ENCODE data around the gene MRPL2.

Gene MRPL2

DNA sequence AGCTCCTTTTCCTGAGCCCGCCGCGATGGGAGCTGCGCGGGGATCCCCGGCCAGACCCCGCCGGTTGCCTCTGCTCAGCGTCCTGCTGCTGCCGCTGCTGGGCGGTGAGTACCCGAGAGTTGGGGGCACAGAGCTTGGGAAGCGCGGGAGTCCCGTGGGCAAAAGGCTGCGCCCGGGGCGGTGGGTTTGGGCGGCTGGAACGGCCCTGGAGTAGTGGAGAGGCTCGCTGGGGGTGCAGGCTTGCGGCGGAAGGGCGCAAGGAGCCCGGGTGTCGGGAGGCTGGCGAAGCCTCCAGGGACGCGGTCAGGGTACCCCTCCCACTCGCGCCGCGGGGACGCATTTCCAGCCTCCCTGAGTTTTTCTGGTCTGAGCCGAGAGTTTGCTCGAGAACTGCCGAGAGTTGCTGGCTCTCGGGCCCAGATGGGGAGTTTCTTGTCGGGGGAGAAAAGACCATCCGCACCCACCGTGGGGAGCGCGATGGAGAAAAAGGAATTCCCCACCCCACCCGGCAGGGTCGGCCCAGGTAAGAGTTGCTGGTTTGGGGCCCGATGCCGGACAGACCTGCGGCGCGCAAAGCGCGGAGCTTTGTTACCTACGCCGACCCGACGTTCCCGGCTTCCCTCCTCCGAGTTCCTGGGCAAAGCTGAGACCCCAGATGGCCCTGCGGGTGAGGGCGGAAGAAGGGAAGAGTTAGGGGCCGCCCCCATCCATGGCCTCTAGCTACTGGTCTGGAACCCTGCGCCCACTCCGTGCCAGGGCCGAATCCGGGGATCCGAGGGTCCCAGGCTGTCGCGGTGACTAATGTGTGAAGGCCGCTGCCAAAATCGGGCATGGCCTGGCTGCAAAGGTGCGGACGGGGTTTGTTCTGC is 17.5 kb upstream of the MRPL2 start:
- POLR2A ChIA-PET: no interaction called here
- no peaks in the 10 kb centered on the region for H3K27me3 ChIP-seq (replicated peaks in 2 of 5; ENCODE audit: control insufficient read depth in 4 of 5, insufficient read depth in 5 of 5, low read length in 4 of 5)
- peak overlapping the region in 1 of 2 experiments; percentile 71 for H3K27ac ChIP-seq (ENCODE audit: insufficient read depth in 1 of 2, low read depth in 1 of 2, low read length in 2 of 2, poor library complexity in 1 of 2, severe bottlenecking in 2 of 2)

GRCh38 chr6:43075670-43076463 is 16.6 kb upstream of the MRPL2 start, which contains the start of gene PTK7:
TSS of gene PTK7 (plus strand) at chr6:43076314. CDS start at chr6:43076489, 175 bp downstream.
- peak; percentile 59 to 82 (median 75) for DNase-seq
- H3K36me3 ChIP-seq (ENCODE audit: control insufficient read depth in 4 of 4, insufficient read depth in 4 of 4, low read length in 3 of 4): peaks cover 3 to 13% (median 11%) of the 10 kb centered on the region in 4 experiments
- peaks cover 0 to 25% (median 20%) of the 10 kb centered on the region in 4 experiments for H3K4me1 ChIP-seq (ENCODE audit: control extremely low read depth in 1 of 4, control insufficient read depth in 4 of 4, insufficient read depth in 4 of 4, low read length in 3 of 4)
- H3K9me3 ChIP-seq (ENCODE audit: control extremely low read depth in 1 of 5, control insufficient read depth in 4 of 5, insufficient read depth in 2 of 5, low read depth in 1 of 5, low read length in 4 of 5): no peaks in the 10 kb centered on the region
- H3K27me3 ChIP-seq (replicated peaks in 2 of 5; ENCODE audit: control insufficient read depth in 4 of 5, insufficient read depth in 5 of 5, low read length in 4 of 5): no peaks in the 10 kb centered on the region
- 6% methylated on average over 36 of the region's 60 CpGs for WGBS (ENCODE audit: insufficient coverage)
- ChIA-PET POLR2A (interaction anchor here (0.5 kb wide), 1 partner anchor 44 kb away, joined by 3 read pairs; no protein-coding TSS in a partner anchor), CTCF (interaction anchor here (1.1 to 2.8 kb wide), 6 partner anchors 12 to 68 kb away, joined by 3 to 15 read pairs (median 4); no protein-coding TSS in a partner anchor)
- peak within 1 kb of the TSS in 1 of 2 experiments; percentile 71 for H3K27ac ChIP-seq (ENCODE audit: insufficient read depth in 1 of 2, low read depth in 1 of 2, low read length in 2 of 2, poor library complexity in 1 of 2, severe bottlenecking in 2 of 2)
- H3K4me3 ChIP-seq (ENCODE audit: control insufficient read depth in 1 of 7, extremely low read depth in 1 of 7, insufficient read depth in 4 of 7, low read depth in 2 of 7, low read length in 6 of 7): peak within 1 kb of the TSS; percentile 81 to 94 (median 90)

More for the DNA sequence above, 17.5 kb upstream of the MRPL2 start:
- under 1% methylated on average over 70 of the region's 72 CpGs for WGBS (ENCODE audit: insufficient coverage)
- Histone ChIP-seq H3K4me3 (ENCODE audit: control insufficient read depth in 1 of 7, extremely low read depth in 1 of 7, insufficient read depth in 4 of 7, low read depth in 2 of 7, low read length in 6 of 7) (peak overlapping the region; percentile 81 to 94 (median 90)), H3K36me3 (ENCODE audit: control insufficient read depth in 4 of 4, insufficient read depth in 4 of 4, low read length in 3 of 4) (peaks cover 3 to 11% (median 9%) of the 10 kb centered on the region in 4 experiments), H3K4me1 (ENCODE audit: control extremely low read depth in 1 of 4, control insufficient read depth in 4 of 4, insufficient read depth in 4 of 4, low read length in 3 of 4) (peaks cover 0 to 25% (median 20%) of the 10 kb centered on the region in 4 experiments), H3K9me3 (ENCODE audit: control extremely low read depth in 1 of 5, control insufficient read depth in 4 of 5, insufficient read depth in 2 of 5, low read depth in 1 of 5, low read length in 4 of 5) (no peaks in the 10 kb centered on the region)
- peak in 2 of 3 donors; percentile 42 to 49 for DNase-seq
- CTCF ChIA-PET: interaction anchor here (0.8 to 1.7 kb wide), 10 partner anchors 11 to 68 kb away, joined by 3 to 5 read pairs (median 3); partner anchors contain the start of genes KLC4 and MRPL2

DNA sequence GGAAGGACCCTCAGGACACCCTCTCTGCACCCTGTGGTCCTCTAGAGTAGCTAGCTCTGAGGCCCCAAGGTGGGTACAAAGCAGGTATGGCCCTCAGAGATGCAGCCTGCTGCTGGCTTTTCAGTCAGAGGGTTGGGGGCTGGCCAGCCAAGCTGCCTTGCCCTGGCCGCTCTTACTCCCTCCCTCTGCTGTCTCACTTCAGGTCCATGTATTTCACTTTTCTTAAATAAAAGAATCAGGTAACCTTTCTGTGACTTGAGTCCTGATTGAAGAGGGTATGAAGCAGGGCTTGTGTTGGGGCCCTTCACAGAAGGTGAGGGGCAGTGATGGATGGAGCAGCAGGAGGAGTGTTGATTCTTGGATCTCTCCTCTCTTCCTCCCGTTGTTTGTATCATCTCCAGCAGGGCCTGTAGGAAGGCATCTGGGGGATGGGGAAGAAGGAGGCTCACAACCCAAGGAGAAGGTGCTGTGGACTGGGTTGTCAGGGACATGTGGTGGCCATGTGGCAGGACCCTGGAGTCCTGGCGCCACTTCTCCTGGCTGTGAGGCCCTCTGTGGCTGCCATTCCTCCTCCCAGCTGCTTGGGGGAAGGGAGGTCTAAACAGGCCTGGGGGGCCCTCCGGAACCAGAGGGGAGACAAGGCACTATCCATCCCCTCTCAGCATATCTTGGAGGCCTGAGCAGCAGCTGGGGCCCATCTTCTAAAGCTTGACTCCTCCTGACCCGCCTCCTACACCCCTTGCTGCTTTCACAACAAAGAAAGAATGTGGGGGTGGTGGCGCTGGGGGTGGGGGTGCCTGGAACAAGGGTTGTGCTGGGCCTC is 15.8 kb upstream of the MRPL2 start:
- DNase-seq: no peak
- POLR2A ChIA-PET: no interaction called here
- Histone ChIP-seq H3K27ac (ENCODE audit: insufficient read depth in 1 of 2, low read depth in 1 of 2, low read length in 2 of 2, poor library complexity in 1 of 2, severe bottlenecking in 2 of 2) (no peak overlapping the region), H3K27me3 (replicated peaks in 2 of 5; ENCODE audit: control insufficient read depth in 4 of 5, insufficient read depth in 5 of 5, low read length in 4 of 5) (no peaks in the 10 kb centered on the region), H3K36me3 (ENCODE audit: control insufficient read depth in 4 of 4, insufficient read depth in 4 of 4, low read length in 3 of 4) (peaks cover 3 to 13% (median 11%) of the 10 kb centered on the region in 4 experiments), H3K4me3 (ENCODE audit: control insufficient read depth in 1 of 7, extremely low read depth in 1 of 7, insufficient read depth in 4 of 7, low read depth in 2 of 7, low read length in 6 of 7) (peak overlapping the region in 2 of 7 experiments; percentile 61 to 88), H3K4me1 (ENCODE audit: control extremely low read depth in 1 of 4, control insufficient read depth in 4 of 4, insufficient read depth in 4 of 4, low read length in 3 of 4) (peaks cover 0 to 25% (median 20%) of the 10 kb centered on the region in 4 experiments), H3K9me3 (ENCODE audit: control extremely low read depth in 1 of 5, control insufficient read depth in 4 of 5, insufficient read depth in 2 of 5, low read depth in 1 of 5, low read length in 4 of 5) (no peaks in the 10 kb centered on the region)
- 100% methylated on average over 1 of the region's 6 CpGs for WGBS (ENCODE audit: insufficient coverage)
- CTCF ChIA-PET: interaction anchor here (1.0 to 2.8 kb wide), 6 partner anchors 10 to 68 kb away, joined by 3 to 15 read pairs (median 4); no protein-coding TSS in a partner anchor

DNA sequence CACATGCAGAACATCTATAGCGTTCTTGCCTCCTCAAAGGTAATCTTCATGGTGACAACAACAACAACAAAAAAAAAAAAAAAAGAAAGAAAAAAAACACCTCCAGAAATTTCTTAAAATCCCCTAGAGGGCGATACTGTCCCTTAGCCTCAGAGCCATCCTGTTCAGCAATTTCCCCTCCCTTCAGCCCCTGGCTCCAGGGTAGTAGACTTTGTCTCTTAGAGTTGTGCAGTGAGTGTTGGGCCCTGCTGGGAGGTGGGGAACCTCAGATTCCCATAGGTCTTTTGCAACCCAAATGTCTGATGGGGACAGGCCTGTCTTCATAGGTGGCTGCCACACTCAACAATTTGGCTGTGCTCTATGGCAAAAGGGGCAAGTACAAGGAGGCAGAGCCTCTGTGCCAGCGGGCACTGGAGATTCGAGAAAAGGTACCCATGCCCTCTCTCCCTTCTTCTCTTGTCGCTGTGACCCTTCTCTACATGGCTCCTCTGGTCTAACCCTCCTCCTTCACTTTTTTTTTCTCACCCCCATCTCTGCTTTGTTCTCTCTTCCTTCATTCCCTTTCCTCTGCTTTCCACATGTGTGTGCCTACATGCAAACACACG is 10.9 kb upstream of the MRPL2 start:
- WGBS (ENCODE audit: insufficient coverage): 89% methylated on average over 5 of the region's 6 CpGs
- Histone ChIP-seq H3K27me3 (replicated peaks in 2 of 5; ENCODE audit: control insufficient read depth in 4 of 5, insufficient read depth in 5 of 5, low read length in 4 of 5) (no peaks in the 10 kb centered on the region), H3K9me3 (ENCODE audit: control extremely low read depth in 1 of 5, control insufficient read depth in 4 of 5, insufficient read depth in 2 of 5, low read depth in 1 of 5, low read length in 4 of 5) (no peaks in the 10 kb centered on the region), H3K36me3 (ENCODE audit: control insufficient read depth in 4 of 4, insufficient read depth in 4 of 4, low read length in 3 of 4) (peaks cover 5 to 27% (median 18%) of the 10 kb centered on the region in 4 experiments), H3K27ac (ENCODE audit: insufficient read depth in 1 of 2, low read depth in 1 of 2, low read length in 2 of 2, poor library complexity in 1 of 2, severe bottlenecking in 2 of 2) (no peak overlapping the region), H3K4me3 (ENCODE audit: control insufficient read depth in 1 of 7, extremely low read depth in 1 of 7, insufficient read depth in 4 of 7, low read depth in 2 of 7, low read length in 6 of 7) (no peak overlapping the region), H3K4me1 (ENCODE audit: control extremely low read depth in 1 of 4, control insufficient read depth in 4 of 4, insufficient read depth in 4 of 4, low read length in 3 of 4) (peaks cover 0 to under 1% (median 0%) of the 10 kb centered on the region in 4 experiments)
- ChIA-PET CTCF (interaction anchor here (0.7 to 3.8 kb wide), 6 partner anchors 12 to 77 kb away, joined by 4 to 28 read pairs (median 4); no protein-coding TSS in a partner anchor), POLR2A (no interaction called here)
- peak; percentile 71 to 88 (median 83) for DNase-seq

GRCh38 chr6:43062818-43063217 is 3.6 kb upstream of the MRPL2 start:
- H3K9me3 ChIP-seq (ENCODE audit: control extremely low read depth in 1 of 5, control insufficient read depth in 4 of 5, insufficient read depth in 2 of 5, low read depth in 1 of 5, low read length in 4 of 5): no peaks in the 10 kb centered on the region
- no peaks in the 10 kb centered on the region for H3K27me3 ChIP-seq (replicated peaks in 2 of 5; ENCODE audit: control insufficient read depth in 4 of 5, insufficient read depth in 5 of 5, low read length in 4 of 5)
- H3K4me3 ChIP-seq (ENCODE audit: control insufficient read depth in 1 of 7, extremely low read depth in 1 of 7, insufficient read depth in 4 of 7, low read depth in 2 of 7, low read length in 6 of 7): no peak overlapping the region
- CTCF ChIA-PET: interaction anchor here (1.6 to 2.8 kb wide), 2 partner anchors 8 to 66 kb away, joined by 7 to 11 read pairs; partner anchors contain the start of gene CUL7
- no peak for DNase-seq
- H3K36me3 ChIP-seq (ENCODE audit: control insufficient read depth in 4 of 4, insufficient read depth in 4 of 4, low read length in 3 of 4): peaks cover 5 to 22% (median 8%) of the 10 kb centered on the region in 4 experiments
- POLR2A ChIA-PET: no interaction called here
- H3K27ac ChIP-seq (ENCODE audit: insufficient read depth in 1 of 2, low read depth in 1 of 2, low read length in 2 of 2, poor library complexity in 1 of 2, severe bottlenecking in 2 of 2): no peak overlapping the region
- WGBS (ENCODE audit: insufficient coverage): 100% methylated on average over 8 of the region's 12 CpGs
- H3K4me1 ChIP-seq (ENCODE audit: control extremely low read depth in 1 of 4, control insufficient read depth in 4 of 4, insufficient read depth in 4 of 4, low read length in 3 of 4): peaks cover 9 to 22% (median 18%) of the 10 kb centered on the region in 4 experiments

GRCh38 chr6:43061861-43062260 is 2.6 kb upstream of the MRPL2 start:
- WGBS (ENCODE audit: insufficient coverage): 94% methylated on average over 2 of the region's 2 CpGs
- no peak for DNase-seq
- POLR2A ChIA-PET: no interaction called here
- Histone ChIP-seq H3K27me3 (replicated peaks in 2 of 5; ENCODE audit: control insufficient read depth in 4 of 5, insufficient read depth in 5 of 5, low read length in 4 of 5) (no peaks in the 10 kb centered on the region), H3K4me1 (ENCODE audit: control extremely low read depth in 1 of 4, control insufficient read depth in 4 of 4, insufficient read depth in 4 of 4, low read length in 3 of 4) (peaks cover 9 to 23% (median 18%) of the 10 kb centered on the region in 4 experiments), H3K4me3 (ENCODE audit: control insufficient read depth in 1 of 7, extremely low read depth in 1 of 7, insufficient read depth in 4 of 7, low read depth in 2 of 7, low read length in 6 of 7) (no peak overlapping the region), H3K36me3 (ENCODE audit: control insufficient read depth in 4 of 4, insufficient read depth in 4 of 4, low read length in 3 of 4) (peaks cover 6 to 25% (median 11%) of the 10 kb centered on the region in 4 experiments), H3K9me3 (ENCODE audit: control extremely low read depth in 1 of 5, control insufficient read depth in 4 of 5, insufficient read depth in 2 of 5, low read depth in 1 of 5, low read length in 4 of 5) (no peaks in the 10 kb centered on the region), H3K27ac (ENCODE audit: insufficient read depth in 1 of 2, low read depth in 1 of 2, low read length in 2 of 2, poor library complexity in 1 of 2, severe bottlenecking in 2 of 2) (no peak overlapping the region)
- CTCF ChIA-PET: interaction anchor here (1.2 to 1.6 kb wide), 4 partner anchors 11 to 82 kb away, joined by 3 to 5 read pairs (median 4); partner anchors contain the start of gene PTK7

Measured in common myeloid progenitor, CD34-positive (primary cell).